HL-60 (cell line): Measurements from ENCODE around the gene OGG1.

Experiments used
- DNase-seq, 2 experiments: peaks; one replicate each; pipeline ENCODE4 v3.0.0-alpha.2; 2010 to 2020; ENCODE audit warnings: low read depth in 1 of 2, low spot score in 1 of 2
- H3K27ac ChIP-seq: fragments of 250-450 bp; sonication (Bioruptor Pico); replicated peaks from 2 replicates; pipeline ENCODE4 v1.5.1; 2020; ENCODE audit warnings: mild to moderate bottlenecking, moderate library complexity
- H3K27me3 ChIP-seq: fragments of 250-450 bp; sonication (Bioruptor Pico); 2 replicates; pipeline ENCODE4 v1.5.1; 2021; ENCODE audit warnings: mild to moderate bottlenecking, moderate library complexity; ENCODE audit not compliant: insufficient read depth, poor library complexity, severe bottlenecking
- H3K4me3 ChIP-seq: replicated peaks from 2 replicates; pipeline ENCODE4 v1.5.1; 2011; ENCODE audit warnings: mild to moderate bottlenecking, control low read depth, low read length; ENCODE audit not compliant: insufficient read depth
- CTCF ChIP-seq: IDR thresholded peaks from one replicate; pipeline ENCODE4 v1.5.1; 2011; ENCODE audit warnings: low read length, control low read depth, inconsistent platforms; ENCODE audit not compliant: insufficient read depth
- GABPA ChIP-seq: IDR thresholded peaks from 2 replicates; pipeline ENCODE4 v1.6.1; 2012; ENCODE audit warnings: low read depth
- POLR2AphosphoS5 ChIP-seq: IDR thresholded peaks from 2 replicates; pipeline ENCODE4 v1.6.1; 2012; ENCODE audit warnings: low read depth
- REST ChIP-seq: IDR thresholded peaks from 2 replicates; pipeline ENCODE4 v1.6.1; 2012; ENCODE audit warnings: low read depth; ENCODE audit not compliant: insufficient replicate concordance
- SPI1 ChIP-seq: IDR thresholded peaks from 2 replicates; pipeline ENCODE4 v1.6.1; 2012; ENCODE audit warnings: low read depth, mild to moderate bottlenecking, borderline replicate concordance

Gene OGG1

GRCh38 chr3:9786825-9787669 is 37.3 kb downstream of the OGG1 start:
- TF ChIP-seq CTCF: peak; percentile 64
- TF ChIP-seq POLR2AphosphoS5: no peak
- DNase-seq: no peak
- Histone ChIP-seq H3K27ac (peak overlapping the region; percentile 41), H3K4me3 (no peak overlapping the region), H3K27me3 (no peaks in the 10 kb centered on the region)

GRCh38 chr3:9787714-9788113 is 38.0 kb downstream of the OGG1 start:
- no peak for DNase-seq
- H3K27ac ChIP-seq: no peak overlapping the region
- H3K4me3 ChIP-seq: no peak overlapping the region
- TF ChIP-seq CTCF (no peak), REST (no peak), POLR2AphosphoS5 (no peak), GABPA (no peak), SPI1 (no peak)
- no peaks in the 10 kb centered on the region for H3K27me3 ChIP-seq

- peak overlapping the region; percentile 99; the same call in 1 of the 2 replicates for H3K27ac ChIP-seq
- H3K27me3 ChIP-seq: no peaks in the 10 kb centered on the region
- DNase-seq: no peak
- TF ChIP-seq POLR2AphosphoS5 (no peak), REST (no peak), GABPA (no peak), SPI1 (no peak), CTCF (no peak)
- H3K4me3 ChIP-seq: no peak overlapping the region
Measured at GRCh38 chr3:9791127-9791526, 41.4 kb downstream of the OGG1 start.
